Measurements from ENCODE around the gene BMERB1.
A peak's percentile ranks its signal among the peaks of the same experiment; 100 is the strongest.

The BMERB1 gene

GRCh38 chr16:15521390-15521757, 87.0 kb downstream of the BMERB1 start:
- peaks cover 0 to 8% (median 7%) of the 10 kb centered on the region in 3 donors for H3K36me3 ChIP-seq
- TF ChIP-seq, protein P1, sequence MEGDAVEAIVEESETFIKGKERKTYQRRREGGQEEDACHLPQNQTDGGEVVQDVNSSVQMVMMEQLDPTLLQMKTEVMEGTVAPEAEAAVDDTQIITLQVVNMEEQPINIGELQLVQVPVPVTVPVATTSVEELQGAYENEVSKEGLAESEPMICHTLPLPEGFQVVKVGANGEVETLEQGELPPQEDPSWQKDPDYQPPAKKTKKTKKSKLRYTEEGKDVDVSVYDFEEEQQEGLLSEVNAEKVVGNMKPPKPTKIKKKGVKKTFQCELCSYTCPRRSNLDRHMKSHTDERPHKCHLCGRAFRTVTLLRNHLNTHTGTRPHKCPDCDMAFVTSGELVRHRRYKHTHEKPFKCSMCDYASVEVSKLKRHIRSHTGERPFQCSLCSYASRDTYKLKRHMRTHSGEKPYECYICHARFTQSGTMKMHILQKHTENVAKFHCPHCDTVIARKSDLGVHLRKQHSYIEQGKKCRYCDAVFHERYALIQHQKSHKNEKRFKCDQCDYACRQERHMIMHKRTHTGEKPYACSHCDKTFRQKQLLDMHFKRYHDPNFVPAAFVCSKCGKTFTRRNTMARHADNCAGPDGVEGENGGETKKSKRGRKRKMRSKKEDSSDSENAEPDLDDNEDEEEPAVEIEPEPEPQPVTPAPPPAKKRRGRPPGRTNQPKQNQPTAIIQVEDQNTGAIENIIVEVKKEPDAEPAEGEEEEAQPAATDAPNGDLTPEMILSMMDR (IDR thresholded peaks at IDR 0.05): no peak
- H3K9me3 ChIP-seq: no peaks in the 10 kb centered on the region
- H3K4me3 ChIP-seq: no peak overlapping the region
- intact Hi-C loops (cut with DNase I; ENCODE audit: low total_unique reads): no loop called here
- H3K27ac ChIP-seq: no peak overlapping the region
- no peaks in the 10 kb centered on the region for H3K27me3 ChIP-seq
- no peak for DNase-seq
- H3K4me1 ChIP-seq: peaks cover 0 to 19% (median 8%) of the 10 kb centered on the region in 4 donors

DNA sequence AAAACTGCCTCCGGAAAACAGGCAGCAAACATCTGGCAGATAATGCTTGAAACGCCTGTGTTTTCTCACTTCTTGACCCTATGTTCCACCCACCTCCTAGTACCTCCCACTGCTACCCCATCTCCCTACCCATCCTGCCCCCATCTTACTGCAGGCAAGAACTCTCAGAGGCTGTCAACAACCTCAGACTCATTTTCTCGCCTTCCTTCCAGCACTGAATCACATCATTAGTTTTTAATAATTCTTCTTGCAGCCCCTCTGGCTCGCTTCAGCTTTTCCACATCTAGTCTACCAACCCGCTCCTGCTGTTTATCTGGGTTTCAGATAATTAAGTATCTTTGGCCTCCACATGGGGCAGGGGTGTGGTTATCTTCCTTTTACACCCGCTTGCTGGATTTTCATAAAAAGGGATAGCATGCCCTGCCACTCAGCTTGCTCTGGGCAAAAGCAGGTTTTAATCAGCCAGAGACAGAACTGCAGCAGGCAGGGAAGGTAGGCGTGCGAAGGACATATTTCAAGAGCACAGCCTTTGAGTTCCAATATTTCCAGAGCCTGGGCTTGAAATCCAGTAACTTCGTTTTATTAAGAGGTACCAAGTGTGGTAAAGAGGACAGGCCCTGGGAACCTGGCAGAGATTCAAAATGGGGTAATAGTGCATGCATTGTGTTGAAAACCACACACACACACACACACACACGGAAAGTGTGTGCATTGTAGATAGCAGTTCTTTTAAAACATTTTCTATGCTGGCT, 87.5 kb downstream of the BMERB1 start:
- Histone ChIP-seq H3K4me1 (peaks cover 0 to 19% (median 8%) of the 10 kb centered on the region in 4 donors), H3K27ac (no peak overlapping the region)
- DNase-seq: peak in 1 of 2 donors; percentile 33

DNA sequence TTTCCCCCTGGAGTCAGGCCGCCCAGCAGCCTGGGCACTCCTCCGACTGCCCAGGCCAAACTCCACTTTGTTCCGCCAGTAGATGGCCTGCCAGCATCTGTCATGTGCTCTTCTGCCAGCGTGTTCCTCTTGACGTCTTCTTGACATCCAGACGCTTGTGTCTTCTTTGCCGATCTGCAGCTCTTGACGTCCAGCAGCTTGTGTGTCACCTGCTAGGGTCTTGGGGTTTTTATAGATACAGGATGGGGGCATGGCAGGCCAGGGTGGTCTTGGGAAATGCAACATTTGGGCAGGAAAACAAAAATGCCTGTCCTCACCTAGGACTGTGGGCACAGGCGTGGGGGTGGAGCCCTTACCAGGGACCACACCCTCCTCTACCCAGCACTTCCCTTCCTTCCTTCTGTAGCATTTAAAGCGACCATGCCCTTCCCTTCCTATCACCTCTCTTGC, 88.7 kb downstream of the BMERB1 start:
- TF ChIP-seq, protein P1 (IDR thresholded peaks at IDR 0.05): no peak
- Histone ChIP-seq H3K9me3 (no peaks in the 10 kb centered on the region), H3K27ac (no peak overlapping the region), H3K36me3 (no peaks in the 10 kb centered on the region), H3K4me1 (peaks cover 0 to 17% (median 8%) of the 10 kb centered on the region in 4 donors), H3K27me3 (no peaks in the 10 kb centered on the region), H3K4me3 (no peak overlapping the region)
- intact Hi-C loops (cut with DNase I; ENCODE audit: low total_unique reads): no loop called here
- peak in 1 of 2 donors; percentile 61 for DNase-seq

More for the DNA sequence above, 87.5 kb downstream of the BMERB1 start:
- Histone ChIP-seq H3K27me3 (no peaks in the 10 kb centered on the region), H3K9me3 (no peaks in the 10 kb centered on the region), H3K36me3 (peaks cover 0 to 2% (median 2%) of the 10 kb centered on the region in 3 donors), H3K4me3 (no peak overlapping the region)
- TF ChIP-seq, protein P1 (IDR thresholded peaks at IDR 0.05): no peak
- intact Hi-C loops (cut with DNase I; ENCODE audit: low total_unique reads): no loop called here

GRCh38 chr16:15523939-15524338, 89.6 kb downstream of the BMERB1 start:
- intact Hi-C loops (cut with DNase I; ENCODE audit: low total_unique reads): no loop called here
- TF ChIP-seq, protein P1 (IDR thresholded peaks at IDR 0.05): no peak
- no peak for DNase-seq

GRCh38 chr16:15524966-15525365, 90.6 kb downstream of the BMERB1 start:
- Histone ChIP-seq H3K4me1 (peaks cover 0 to 7% (median 1%) of the 10 kb centered on the region in 4 donors), H3K9me3 (no peaks in the 10 kb centered on the region), H3K36me3 (peaks cover 0 to 3% (median 0%) of the 10 kb centered on the region in 3 donors), H3K27me3 (no peaks in the 10 kb centered on the region), H3K4me3 (no peak overlapping the region), H3K27ac (no peak overlapping the region)
- TF ChIP-seq, protein P1 (IDR thresholded peaks at IDR 0.05): no peak
- no peak for DNase-seq
- intact Hi-C loops (cut with DNase I; ENCODE audit: low total_unique reads): no loop called here

More at GRCh38 chr16:15523939-15524338, 89.6 kb downstream of the BMERB1 start:
- Histone ChIP-seq H3K36me3 (peaks cover 0 to 3% (median 0%) of the 10 kb centered on the region in 3 donors), H3K4me3 (no peak overlapping the region), H3K27ac (no peak overlapping the region), H3K9me3 (no peaks in the 10 kb centered on the region), H3K27me3 (no peaks in the 10 kb centered on the region), H3K4me1 (peaks cover 0 to 10% (median 4%) of the 10 kb centered on the region in 4 donors)
